H1 (cell line): ENCODE results near the gene ARPC4.

Experiments
- EZH2 ChIP-seq: fragments of 200-600 bp; sonication (generic); IDR thresholded peaks from 2 replicates; pipeline ENCODE4 v1.7.1; 2012; ENCODE audit warnings: low read depth, mild to moderate bottlenecking, moderate library complexity, low read length, inconsistent platforms; ENCODE audit not compliant: severe bottlenecking
- TF ChIP-seq, protein P1 (sequence below), 3 experiments: IDR thresholded peaks; 1 replicate in 2 of 3; 2 replicates in 1 of 3; pipeline versions ENCODE4 v1.5.1 to v1.6.1; 2011; ENCODE audit warnings: low read length in 3 of 3, mild to moderate bottlenecking in 3 of 3, inconsistent platforms in 2 of 3, low read depth in 1 of 3, moderate library complexity in 1 of 3; ENCODE audit not compliant: insufficient read depth in 1 of 3; ENCODE audit errors: control extremely low read depth in 1 of 3

DNA sequence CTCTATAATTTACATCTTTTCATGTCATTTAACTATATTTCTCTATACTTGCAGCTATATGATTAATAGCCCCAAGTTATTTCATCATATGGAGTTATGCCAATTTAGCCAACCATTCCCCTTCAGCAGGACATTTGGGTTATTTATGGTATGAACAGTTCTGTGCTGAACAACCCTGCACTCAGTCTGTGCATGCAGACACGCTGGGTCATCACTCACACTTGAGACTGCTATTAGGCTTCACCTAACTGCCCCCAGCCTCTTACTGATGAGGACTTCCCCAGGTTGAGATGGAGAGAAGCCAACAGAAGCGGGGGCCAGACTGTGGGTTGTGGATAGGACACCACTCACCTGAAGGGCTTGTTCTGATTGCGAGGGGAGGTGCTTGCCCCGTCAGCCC is 7.9 kb upstream of the ARPC4 start:
- TF ChIP-seq, protein P1, sequence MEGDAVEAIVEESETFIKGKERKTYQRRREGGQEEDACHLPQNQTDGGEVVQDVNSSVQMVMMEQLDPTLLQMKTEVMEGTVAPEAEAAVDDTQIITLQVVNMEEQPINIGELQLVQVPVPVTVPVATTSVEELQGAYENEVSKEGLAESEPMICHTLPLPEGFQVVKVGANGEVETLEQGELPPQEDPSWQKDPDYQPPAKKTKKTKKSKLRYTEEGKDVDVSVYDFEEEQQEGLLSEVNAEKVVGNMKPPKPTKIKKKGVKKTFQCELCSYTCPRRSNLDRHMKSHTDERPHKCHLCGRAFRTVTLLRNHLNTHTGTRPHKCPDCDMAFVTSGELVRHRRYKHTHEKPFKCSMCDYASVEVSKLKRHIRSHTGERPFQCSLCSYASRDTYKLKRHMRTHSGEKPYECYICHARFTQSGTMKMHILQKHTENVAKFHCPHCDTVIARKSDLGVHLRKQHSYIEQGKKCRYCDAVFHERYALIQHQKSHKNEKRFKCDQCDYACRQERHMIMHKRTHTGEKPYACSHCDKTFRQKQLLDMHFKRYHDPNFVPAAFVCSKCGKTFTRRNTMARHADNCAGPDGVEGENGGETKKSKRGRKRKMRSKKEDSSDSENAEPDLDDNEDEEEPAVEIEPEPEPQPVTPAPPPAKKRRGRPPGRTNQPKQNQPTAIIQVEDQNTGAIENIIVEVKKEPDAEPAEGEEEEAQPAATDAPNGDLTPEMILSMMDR (IDR thresholded peaks at IDR 0.05; ENCODE audit: control extremely low read depth in 1 of 3, insufficient read depth in 1 of 3, low read depth in 1 of 3, low read length in 3 of 3), result no peak
- no peak for TF ChIP-seq EZH2
